GM13977 (cell line): ENCODE data around the gene PPM1H.

Experiments
- DNase-seq: peaks from one replicate; pipeline ENCODE4 v3.0.0; 2012; ENCODE audit warnings: low spot score
- CTCF ChIP-seq: IDR thresholded peaks from 2 replicates; pipeline ENCODE4 v1.5.1; 2012; ENCODE audit warnings: mild to moderate bottlenecking, control low read depth; ENCODE audit not compliant: insufficient read depth; ENCODE audit errors: extremely low read depth, missing control alignments
- in situ Hi-C: fragments of 300-500 bp; cut with MboI; formaldehyde crosslinking; loops from one replicate; pipeline ENCODE4 v1.12.0; 2022; ENCODE audit warnings: low sequenced_read_pairs, low pct_unique_long_range_greater_than_20kb, mixed read lengths, inconsistent platforms; ENCODE audit not compliant: unreplicated experiment

PPM1H gene

GRCh38 chr12:62934799-62935674 lies at the start of gene PPM1H:
Gene PPM1H, minus strand, starts transcription at chr12:62935150. Its CDS starts 414 bp downstream, at chr12:62934736.
- TF ChIP-seq CTCF = peak; percentile 27
- peak; percentile 82 for DNase-seq
- in situ Hi-C loops = no loop called here

- no peak for DNase-seq
- TF ChIP-seq CTCF = peak; percentile 11
- in situ Hi-C loops = no loop called here
Measured at GRCh38 chr12:62983594-62983993, 48.6 kb upstream of the PPM1H start.

DNA sequence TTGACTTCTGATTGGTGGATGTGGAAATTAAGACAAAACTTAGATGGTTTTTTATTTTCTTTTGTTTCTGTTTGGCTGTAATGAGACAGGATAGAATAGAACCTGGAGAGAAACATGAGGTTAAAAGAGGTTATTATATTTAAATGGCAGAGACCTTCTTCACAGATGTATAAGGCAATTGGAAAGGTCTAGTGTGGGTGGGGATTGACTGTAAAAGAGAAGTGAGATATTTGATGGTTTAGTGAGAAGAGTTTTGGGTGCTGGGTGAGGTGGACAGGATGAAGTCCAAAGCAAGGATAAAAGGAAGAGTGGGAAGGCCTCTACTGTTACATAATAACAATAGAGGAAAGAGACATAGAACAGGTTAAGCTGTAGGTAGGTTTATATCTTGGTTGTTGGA lies 43.8 kb upstream of the PPM1H start:
- in situ Hi-C loops = no loop called here
- no peak for DNase-seq
- TF ChIP-seq CTCF = no peak

- no peak for DNase-seq
- in situ Hi-C loops = no loop called here
- no peak for TF ChIP-seq CTCF
Measured at GRCh38 chr12:62977883-62978282, 42.9 kb upstream of the PPM1H start.

GRCh38 chr12:62977418-62977817 lies 42.5 kb upstream of the PPM1H start:
- in situ Hi-C loops = no loop called here
- DNase-seq = no peak
- TF ChIP-seq CTCF = no peak

DNA sequence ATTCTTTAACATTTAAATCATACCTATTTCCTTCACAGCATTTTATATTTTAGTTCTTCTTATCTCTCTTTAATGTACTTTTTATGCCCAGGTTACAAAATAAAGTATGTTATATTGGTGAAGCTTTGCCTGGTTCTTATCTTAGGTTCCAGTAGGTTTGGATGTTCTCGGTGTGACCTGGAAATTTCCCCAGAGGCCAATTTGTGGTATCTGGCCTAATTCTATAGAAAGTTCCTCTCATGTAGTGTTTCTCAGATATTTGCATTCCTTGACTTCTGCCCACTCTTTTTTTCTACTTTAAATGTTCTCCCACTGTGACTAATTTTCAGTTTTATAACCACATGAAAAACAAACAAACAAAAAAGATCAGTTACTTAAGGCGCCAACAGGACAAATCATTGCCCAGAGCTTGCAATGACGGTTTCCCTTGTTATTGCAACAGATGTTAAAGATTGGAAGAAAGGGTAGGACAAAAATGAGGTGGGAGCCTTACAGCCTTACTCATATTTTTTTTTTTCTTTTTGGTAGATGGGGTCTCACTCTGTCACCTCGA lies 41.2 kb upstream of the PPM1H start:
- no peak for TF ChIP-seq CTCF
- in situ Hi-C loops = no loop called here
- no peak for DNase-seq
